Upper lobe of left lung (tissue), 6 donors: ENCODE measurements around the gene REC8. TPM values are rescaled to one million over a fixed set of nuclear protein-coding genes. Genes with fewer than 3 reads are reported as not detected.

Experiments used
- ATAC-seq, 2 donors: fragments of 200-7000 bp; cut with Tn5 transposase; one replicate each; pipeline ENCODE4 v1.9.1; 2022; ENCODE audit warnings: mild to moderate bottlenecking in 2 of 2, moderate library complexity in 2 of 2; ENCODE audit not compliant: low FRiP score in 2 of 2
- DNase-seq, 2 donors: peaks; one replicate each; pipeline ENCODE4 v3.0.0-alpha.2; 2019 to 2020
- H3K27ac ChIP-seq, 4 donors: fragments of 200-600 bp; sonication (generic); one replicate each; pipeline ENCODE4 v1.5.1; 2016 to 2019
- H3K27me3 ChIP-seq, 4 donors: fragments of 200-600 bp; sonication (generic); one replicate each; pipeline ENCODE4 v1.5.1; 2017 to 2019
- H3K36me3 ChIP-seq, 4 donors: fragments of 200-600 bp; sonication (generic); one replicate each; pipeline ENCODE4 v1.5.1; 2016 to 2019
- H3K4me1 ChIP-seq, 4 donors: fragments of 200-600 bp; sonication (generic); one replicate each; pipeline ENCODE4 v1.5.1; 2018 to 2019
- H3K4me3 ChIP-seq, 4 donors: fragments of 200-600 bp; sonication (generic); one replicate each; pipeline ENCODE4 v1.5.1; 2017 to 2019; ENCODE audit warnings: mild to moderate bottlenecking in 2 of 4, moderate library complexity in 1 of 4
- H3K9me3 ChIP-seq, 4 donors: fragments of 200-600 bp; sonication (generic); one replicate each; pipeline ENCODE4 v1.5.1; 2018 to 2019
- CTCF ChIP-seq, 6 experiments: fragments of 450-650 bp in 4 of 6; fragments of 200-600 bp in 2 of 6; sonication (generic) in 2 of 6; IDR thresholded peaks; one replicate each; pipeline ENCODE4 v1.5.1; 2016 to 2019; ENCODE audit warnings: antibody characterized with exemption in 6 of 6
- EP300 ChIP-seq, 4 donors: sonication (generic); formaldehyde crosslinking; IDR thresholded peaks; one replicate each; pipeline ENCODE4 v1.5.1; 2017; ENCODE audit warnings: antibody characterized with exemption in 4 of 4, control low read depth in 2 of 4
- POLR2A ChIP-seq, 4 donors: fragments of 450-650 bp; IDR thresholded peaks; one replicate each; pipeline ENCODE4 v1.5.1; 2016 to 2017; ENCODE audit warnings: antibody characterized with exemption in 4 of 4, mild to moderate bottlenecking in 2 of 4
- POLR2AphosphoS5 ChIP-seq, 2 donors: sonication (generic); formaldehyde crosslinking; IDR thresholded peaks; one replicate each; pipeline ENCODE4 v1.5.1; 2017; ENCODE audit warnings: antibody characterized with exemption in 2 of 2
- WGBS, 2 donors: methylation state at CpG; one replicate each; pipeline ENCODE4 v1.1.5; 2017 to 2018; 5-methylcytosine and 5-hydroxymethylcytosine counted together
- total RNA-seq, 6 donors: library from RNA; depleted of rRNA in 4 of 6; stranded (reverse); fragments of >200 nt in 4 of 6; gene quantifications; one replicate each; pipeline versions ENCODE4 v1.1.0 to v1.2.1, GENCODE V29; 2016 to 2021
- donor health status: DM: no; HTN: no; CAD: no; lungs with moderate emphysema.
- donor health status: DM: no; HTN: yes; CAD: no; lungs with severe emphysema.

Gene REC8
- total RNA-seq, 6 donors from 2014 or later = 16.0 to 76.5 (median 29.4) TPM

GRCh38 chr14:24204163-24205146 is 32.6 kb downstream of the REC8 start:
- H3K4me1 ChIP-seq = no peaks in the 10 kb centered on the region
- H3K27ac ChIP-seq = no peak overlapping the region
- DNase-seq = no peak
- no peak for TF ChIP-seq POLR2A (IDR thresholded peaks at IDR 0.05)
- no peak for TF ChIP-seq CTCF (IDR thresholded peaks at IDR 0.05)
- TF ChIP-seq EP300 (IDR thresholded peaks at IDR 0.05) = no peak
- no peak for TF ChIP-seq POLR2AphosphoS5 (IDR thresholded peaks at IDR 0.05)
- 95 to 97% methylated on average over 7 of the region's 7 CpGs for WGBS, 2 donors
- no peaks in the 10 kb centered on the region for H3K27me3 ChIP-seq
- no peaks in the 10 kb centered on the region for H3K9me3 ChIP-seq
- no peak overlapping the region for H3K4me3 ChIP-seq
- ATAC-seq = no peak
- peaks cover 12 to 63% (median 38%) of the 10 kb centered on the region in 4 donors for H3K36me3 ChIP-seq

GRCh38 chr14:24206260-24207103 is 34.6 kb downstream of the REC8 start:
- no peak for TF ChIP-seq POLR2A (IDR thresholded peaks at IDR 0.05)
- no peak for TF ChIP-seq CTCF (IDR thresholded peaks at IDR 0.05)
- no peak for TF ChIP-seq EP300 (IDR thresholded peaks at IDR 0.05)
- TF ChIP-seq POLR2AphosphoS5 (IDR thresholded peaks at IDR 0.05) = no peak
- H3K27ac ChIP-seq = no peak overlapping the region
- H3K4me3 ChIP-seq = no peak overlapping the region
- peaks cover 0 to 8% (median 2%) of the 10 kb centered on the region in 4 donors for H3K4me1 ChIP-seq
- WGBS, 2 donors = 95 to 97% methylated on average over 9 to 11 of the region's 11 CpGs
- ATAC-seq (no peak), DNase-seq (no peak)
- H3K9me3 ChIP-seq = no peaks in the 10 kb centered on the region
- H3K27me3 ChIP-seq = no peaks in the 10 kb centered on the region
- H3K36me3 ChIP-seq = peaks cover 18 to 75% (median 56%) of the 10 kb centered on the region in 4 donors

GRCh38 chr14:24207104-24207551 is 35.2 kb downstream of the REC8 start:
- H3K4me3 ChIP-seq = no peak overlapping the region
- ATAC-seq = no peak
- no peaks in the 10 kb centered on the region for H3K27me3 ChIP-seq
- no peak overlapping the region for H3K27ac ChIP-seq
- H3K36me3 ChIP-seq = peaks cover 18 to 72% (median 55%) of the 10 kb centered on the region in 4 donors
- no peaks in the 10 kb centered on the region for H3K9me3 ChIP-seq
- WGBS, 2 donors = 90 to 92% methylated on average over 5 of the region's 5 CpGs
- DNase-seq = no peak
- TF ChIP-seq POLR2AphosphoS5 (IDR thresholded peaks at IDR 0.05) (no peak), POLR2A (IDR thresholded peaks at IDR 0.05) (no peak), EP300 (IDR thresholded peaks at IDR 0.05) (no peak), CTCF (IDR thresholded peaks at IDR 0.05) (no peak)
- peaks cover 0 to 14% (median 3%) of the 10 kb centered on the region in 4 donors for H3K4me1 ChIP-seq

GRCh38 chr14:24207625-24208024 is 35.7 kb downstream of the REC8 start:
- 95 to 100% methylated on average over 2 of the region's 2 CpGs for WGBS, 2 donors

More at GRCh38 chr14:24207625-24208024, 35.7 kb downstream of the REC8 start:
- TF ChIP-seq EP300 (IDR thresholded peaks at IDR 0.05) = no peak
- TF ChIP-seq POLR2A (IDR thresholded peaks at IDR 0.05) = no peak
- no peak for TF ChIP-seq POLR2AphosphoS5 (IDR thresholded peaks at IDR 0.05)
- TF ChIP-seq CTCF (IDR thresholded peaks at IDR 0.05) = no peak
- Histone ChIP-seq H3K9me3 (no peaks in the 10 kb centered on the region), H3K4me1 (peaks cover 0 to 19% (median 5%) of the 10 kb centered on the region in 4 donors), H3K36me3 (peaks cover 18 to 69% (median 54%) of the 10 kb centered on the region in 4 donors), H3K27ac (no peak overlapping the region), H3K27me3 (no peaks in the 10 kb centered on the region), H3K4me3 (no peak overlapping the region)
- DNase-seq (no peak), ATAC-seq (no peak)
